CD1c-positive myeloid dendritic cell (primary cell): Measurements from ENCODE around the gene NAPSA.
"Not testable (repeated sequence)": the region's sequence is repeated elsewhere in the genome, so short reads cannot be mapped to it uniquely, and the experiment has no call there.

Experiments used
- DNase-seq: peaks from one replicate; pipeline ENCODE4 v3.0.0-alpha.2; 2016; ENCODE audit errors: extremely low spot score

The NAPSA gene

GRCh38 chr19:50365434-50366306 lies at the start of gene NAPSA:
Gene NAPSA, minus strand, starts transcription at chr19:50365639. Its CDS starts 18 bp downstream, at chr19:50365621.
- no peak for DNase-seq

- no peak for DNase-seq
Measured at GRCh38 chr19:50413531-50413930, 48.1 kb upstream of the NAPSA start.

GRCh38 chr19:50413096-50413495 lies 47.7 kb upstream of the NAPSA start:
- no peak for DNase-seq

- no peak for DNase-seq
Measured at GRCh38 chr19:50412419-50412818, 47.0 kb upstream of the NAPSA start.

- DNase-seq, result no peak
Measured at GRCh38 chr19:50410109-50410508, 44.7 kb upstream of the NAPSA start.

GRCh38 chr19:50409347-50409746 lies 43.9 kb upstream of the NAPSA start:
- no peak for DNase-seq

- no peak for DNase-seq
Measured at GRCh38 chr19:50406829-50407228, 41.4 kb upstream of the NAPSA start.

GRCh38 chr19:50406156-50406820 lies 40.8 kb upstream of the NAPSA start:
- no peak for DNase-seq

- no peak for DNase-seq
Measured at GRCh38 chr19:50402544-50403301, 37.3 kb upstream of the NAPSA start.

- no peak for DNase-seq
Measured at GRCh38 chr19:50401605-50402450, 36.4 kb upstream of the NAPSA start.

- no peak for DNase-seq
Measured at GRCh38 chr19:50399368-50399745, 33.9 kb upstream of the NAPSA start.

- no peak for DNase-seq
Measured at GRCh38 chr19:50398675-50399367, 33.4 kb upstream of the NAPSA start.

- no peak for DNase-seq
Measured at GRCh38 chr19:50394017-50394416, 28.6 kb upstream of the NAPSA start.

- DNase-seq, result no peak
Measured at GRCh38 chr19:50393589-50393988, 28.1 kb upstream of the NAPSA start.

- no peak for DNase-seq
Measured at GRCh38 chr19:50392759-50393158, 27.3 kb upstream of the NAPSA start.

- DNase-seq, result not testable (repeated sequence)
Measured at GRCh38 chr19:50390952-50391351, 25.5 kb upstream of the NAPSA start.

- not testable (repeated sequence) for DNase-seq
Measured at GRCh38 chr19:50390295-50390694, 24.9 kb upstream of the NAPSA start.

GRCh38 chr19:50387868-50388245 lies 22.4 kb upstream of the NAPSA start:
- DNase-seq, result no peak

- DNase-seq, result peak; percentile 83
Measured at GRCh38 chr19:50387176-50387867, 21.9 kb upstream of the NAPSA start.
